Mucosa of descending colon (tissue), 3 donors: ENCODE data around the gene DAGLB. TPM values are rescaled to one million over a fixed set of nuclear protein-coding genes. Genes with fewer than 3 reads are reported as not detected.
"Not testable (repeated sequence)": the region's sequence is repeated elsewhere in the genome, so short reads cannot be mapped to it uniquely, and the experiment has no call there.

Experiments used
- ATAC-seq: fragments of 200-7000 bp; cut with Tn5 transposase; one replicate; pipeline ENCODE4 v1.9.1; 2020; ENCODE audit warnings: mild to moderate bottlenecking, moderate library complexity
- DNase-seq, 3 donors: peaks; one replicate each; pipeline ENCODE4 v3.0.0-alpha.2; 2020
- H3K36me3 ChIP-seq: fragments of 200-600 bp; one replicate; pipeline ENCODE4 v1.8.0; 2021; ENCODE audit warnings: low read depth, mild to moderate bottlenecking
- H3K4me1 ChIP-seq: fragments of 200-600 bp; one replicate; pipeline ENCODE4 v1.8.0; 2021; ENCODE audit warnings: low read depth, mild to moderate bottlenecking
- H3K4me3 ChIP-seq: fragments of 200-600 bp; one replicate; pipeline ENCODE4 v1.8.0; 2021; ENCODE audit warnings: mild to moderate bottlenecking
- H3K9me3 ChIP-seq: fragments of 200-600 bp; one replicate; pipeline ENCODE4 v1.8.0; 2021; ENCODE audit warnings: mild to moderate bottlenecking
- intact Hi-C, 2 donors: fragments of 100-400 bp; cut with DNase I in 1 of 2; cut with micrococcal nuclease in 1 of 2; formaldehyde crosslinking; loops; one replicate each; pipeline versions ENCODE4 v1.11.0 to v1.11.1; 2022; cut with DNase I, micrococcal nuclease
- total RNA-seq, 3 donors: library from RNA; stranded (reverse); fragmentation: NEBNext Ultra II Directional in 2 of 3; extraction: Animal tissue kit (Norgen Biotek cat#: 25700) in 2 of 3; gene quantifications; one replicate each; pipeline versions ENCODE4 v1.2.1 to v1.2.4, GENCODE V29; 2021 to 2023
- TF ChIP-seq, protein P1 (sequence below): fragments of 200-600 bp; IDR thresholded peaks from one replicate; pipeline ENCODE4 v1.8.0; 2022; ENCODE audit warnings: antibody characterized with exemption, mild to moderate bottlenecking
- donor health status: DM: no; HTN: no; CAD: no; lungs with moderate emphysema.
- donor health status: DM: no; HTN: no; CAD: no.
- donor health status: DM: no; HTN: yes; CAD: no.

The DAGLB gene
- total RNA-seq, 3 donors from 2014 or later = 18.4 to 25.4 (median 20.3) TPM

DNA sequence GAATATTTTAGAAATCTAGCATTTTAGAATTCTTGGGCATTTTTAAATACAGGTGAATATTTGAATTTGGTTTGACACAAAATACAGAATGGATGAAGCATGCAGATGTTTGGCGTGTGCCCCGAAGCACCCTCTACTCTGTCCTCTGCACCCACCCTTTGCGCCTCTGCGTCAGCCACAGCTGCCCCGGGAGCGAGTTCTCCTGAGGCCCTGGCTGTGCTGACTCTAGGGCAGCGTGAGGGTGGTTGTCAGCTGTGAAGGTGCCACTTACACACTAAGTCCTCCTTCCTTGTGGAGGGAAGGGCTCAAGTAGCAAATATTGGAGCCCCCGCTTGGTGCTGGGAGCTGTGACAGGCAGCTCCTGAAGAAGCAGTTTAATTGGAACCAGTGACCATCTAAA, 48.4 kb downstream of the DAGLB start:
- Histone ChIP-seq H3K9me3 (no peaks in the 10 kb centered on the region), H3K4me1 (peaks cover 9% of the 10 kb centered on the region), H3K4me3 (no peak overlapping the region), H3K36me3 (no peaks in the 10 kb centered on the region)
- TF ChIP-seq, protein P1, sequence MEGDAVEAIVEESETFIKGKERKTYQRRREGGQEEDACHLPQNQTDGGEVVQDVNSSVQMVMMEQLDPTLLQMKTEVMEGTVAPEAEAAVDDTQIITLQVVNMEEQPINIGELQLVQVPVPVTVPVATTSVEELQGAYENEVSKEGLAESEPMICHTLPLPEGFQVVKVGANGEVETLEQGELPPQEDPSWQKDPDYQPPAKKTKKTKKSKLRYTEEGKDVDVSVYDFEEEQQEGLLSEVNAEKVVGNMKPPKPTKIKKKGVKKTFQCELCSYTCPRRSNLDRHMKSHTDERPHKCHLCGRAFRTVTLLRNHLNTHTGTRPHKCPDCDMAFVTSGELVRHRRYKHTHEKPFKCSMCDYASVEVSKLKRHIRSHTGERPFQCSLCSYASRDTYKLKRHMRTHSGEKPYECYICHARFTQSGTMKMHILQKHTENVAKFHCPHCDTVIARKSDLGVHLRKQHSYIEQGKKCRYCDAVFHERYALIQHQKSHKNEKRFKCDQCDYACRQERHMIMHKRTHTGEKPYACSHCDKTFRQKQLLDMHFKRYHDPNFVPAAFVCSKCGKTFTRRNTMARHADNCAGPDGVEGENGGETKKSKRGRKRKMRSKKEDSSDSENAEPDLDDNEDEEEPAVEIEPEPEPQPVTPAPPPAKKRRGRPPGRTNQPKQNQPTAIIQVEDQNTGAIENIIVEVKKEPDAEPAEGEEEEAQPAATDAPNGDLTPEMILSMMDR = no peak
- DNase-seq (no peak), ATAC-seq (no peak)
- intact Hi-C loops = no loop called here

DNA sequence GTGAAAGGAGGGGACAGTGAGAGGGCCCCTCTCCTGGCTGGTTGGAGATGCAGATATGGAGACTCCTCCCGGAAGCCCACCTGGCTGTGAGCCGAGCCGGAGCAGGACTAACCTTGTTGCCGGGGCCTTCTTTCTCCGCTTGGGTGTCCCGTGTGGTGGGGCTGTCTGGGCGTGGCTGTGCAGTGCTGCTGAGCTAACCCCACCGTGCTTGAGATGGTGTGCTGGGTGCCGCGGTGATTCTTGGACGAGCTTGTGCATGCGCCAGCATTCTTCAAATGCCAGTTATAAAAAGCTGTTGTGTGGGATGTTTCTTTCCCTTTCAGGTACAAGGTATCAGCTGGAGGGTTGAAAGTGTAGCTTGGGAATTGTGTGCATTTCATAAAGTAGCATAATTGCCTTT, 48.8 kb downstream of the DAGLB start:
- DNase-seq (no peak), ATAC-seq (peak; percentile 64)
- no peaks in the 10 kb centered on the region for H3K36me3 ChIP-seq
- no peak overlapping the region for H3K4me3 ChIP-seq
- no peaks in the 10 kb centered on the region for H3K9me3 ChIP-seq
- TF ChIP-seq, protein P1 = no peak
- intact Hi-C loops = no loop called here
- peaks cover 13% of the 10 kb centered on the region for H3K4me1 ChIP-seq

DNA sequence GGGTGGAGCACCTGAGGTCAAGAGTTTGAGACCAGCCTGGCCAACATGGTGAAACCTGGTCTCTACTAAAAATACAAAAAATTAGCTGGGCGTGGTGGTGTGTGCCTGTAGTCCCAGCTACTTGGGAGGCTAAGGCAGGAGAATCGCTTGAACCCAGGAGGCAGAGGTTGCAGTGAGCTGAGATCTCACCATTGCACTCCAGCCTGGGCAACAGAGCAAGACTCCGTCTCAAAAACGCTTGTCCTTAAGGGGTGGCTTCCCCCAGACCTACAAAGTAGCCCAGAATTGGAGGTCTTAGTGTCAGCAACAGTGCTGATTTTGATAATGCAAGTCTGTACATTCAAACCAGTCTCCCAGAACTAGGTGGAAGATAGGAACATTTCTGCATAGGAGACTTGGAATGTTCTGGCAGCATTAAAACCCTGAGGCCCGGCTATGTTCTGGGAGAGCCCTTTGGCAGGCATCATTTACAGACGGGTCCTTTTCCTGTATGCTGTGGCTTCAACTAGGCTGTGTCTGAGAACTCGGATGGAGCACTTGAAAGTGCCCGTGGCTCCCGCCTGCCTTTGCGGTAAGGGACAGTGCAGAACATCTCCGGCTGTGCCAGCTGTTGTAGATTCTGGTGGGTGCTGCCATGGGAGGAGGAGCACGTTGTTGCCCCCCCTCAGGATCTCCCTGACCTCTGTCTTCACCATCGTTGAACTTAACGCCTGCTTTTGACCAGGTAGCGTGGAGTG, 49.8 kb downstream of the DAGLB start:
- H3K4me1 ChIP-seq = peaks cover 23% of the 10 kb centered on the region
- intact Hi-C loops, H3K9me3 ChIP-seq, H3K4me3 ChIP-seq, H3K36me3 ChIP-seq, DNase-seq, ATAC-seq: not testable (repeated sequence)

DNA sequence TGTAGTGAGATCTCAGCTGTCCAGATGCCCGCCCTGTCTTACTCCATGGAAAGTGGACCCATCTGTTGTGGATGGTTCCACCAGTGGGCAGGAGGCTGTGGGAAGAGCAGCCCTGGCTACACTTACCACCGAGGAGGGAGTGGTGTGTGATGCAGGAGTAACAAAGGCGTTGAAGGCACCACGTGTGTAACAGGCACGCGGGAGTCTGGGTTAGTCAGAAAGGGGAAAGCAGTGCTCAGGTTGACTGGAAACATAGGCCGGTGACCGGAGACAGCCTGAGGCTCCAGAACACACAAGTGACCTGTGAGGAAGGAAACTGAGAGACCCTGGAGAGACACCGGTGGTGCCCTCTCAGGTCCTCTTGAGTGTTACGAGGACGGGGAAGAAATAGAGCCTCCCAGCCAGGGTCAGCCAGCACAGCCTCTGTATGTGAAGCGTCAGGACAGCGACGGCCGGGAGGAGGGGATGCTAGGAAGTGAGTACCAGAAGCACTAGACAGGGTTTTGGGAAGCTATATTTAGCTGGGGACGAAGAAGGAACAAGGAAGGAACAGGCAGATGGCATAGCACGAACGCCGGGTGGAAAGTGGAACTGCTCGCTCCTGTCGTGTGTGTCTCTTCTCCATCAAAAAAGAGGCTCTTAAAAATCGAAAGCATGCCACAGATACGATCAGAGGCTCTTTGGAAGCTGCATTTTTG, 51.7 kb downstream of the DAGLB start:
- no peak for ATAC-seq
- Histone ChIP-seq H3K4me3 (no peak overlapping the region), H3K9me3 (no peaks in the 10 kb centered on the region), H3K36me3 (no peaks in the 10 kb centered on the region), H3K4me1 (peaks cover 37% of the 10 kb centered on the region)
- intact Hi-C loops = no loop called here
- no peak for DNase-seq
- TF ChIP-seq, protein P1 = no peak

DNA sequence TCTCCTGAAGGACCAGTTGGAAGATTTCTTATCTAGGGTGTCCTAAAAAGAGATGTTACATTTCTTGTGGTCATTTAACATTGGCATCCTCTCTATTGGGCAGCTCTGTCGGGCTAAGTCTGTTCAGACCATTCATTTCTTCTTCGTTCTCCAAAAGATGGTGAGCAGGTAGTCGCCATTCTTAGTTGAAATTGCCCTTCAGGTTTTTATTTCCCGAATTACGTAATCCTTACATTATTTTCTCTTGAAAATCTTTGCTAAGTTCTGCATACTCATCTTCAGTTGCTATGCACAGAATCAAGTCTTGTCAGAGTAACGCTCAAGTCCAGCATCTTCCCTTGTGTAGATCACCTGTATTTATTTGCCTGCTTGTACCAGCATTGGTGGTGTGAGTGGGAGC, 53.6 kb downstream of the DAGLB start:
- no peak for ATAC-seq
- no peaks in the 10 kb centered on the region for H3K36me3 ChIP-seq
- no peak for DNase-seq
- intact Hi-C loops = no loop called here
- H3K4me3 ChIP-seq = no peak overlapping the region
- no peaks in the 10 kb centered on the region for H3K9me3 ChIP-seq
- H3K4me1 ChIP-seq = peaks cover 42% of the 10 kb centered on the region
- TF ChIP-seq, protein P1 = no peak

DNA sequence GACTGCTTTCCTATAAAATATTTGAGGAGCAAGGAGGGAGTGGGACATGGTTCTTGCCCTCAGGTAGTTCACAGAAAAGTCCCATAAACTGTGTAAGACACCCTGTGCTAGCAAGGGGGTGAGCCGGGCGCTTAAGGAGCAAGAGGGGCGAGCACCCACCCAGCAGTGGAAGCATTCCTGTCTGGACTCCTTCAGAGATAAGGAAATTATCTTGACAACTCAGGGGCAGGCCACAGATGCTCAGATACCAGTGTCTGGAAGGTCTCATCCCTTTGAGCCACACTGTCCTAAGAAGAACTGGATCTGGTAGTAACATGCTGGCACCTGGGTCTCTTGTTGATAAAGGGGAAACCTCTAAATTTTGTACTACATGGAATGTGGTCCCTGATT, 54.1 kb downstream of the DAGLB start:
- TF ChIP-seq, protein P1 = no peak
- Histone ChIP-seq H3K9me3 (no peaks in the 10 kb centered on the region), H3K4me1 (peaks cover 42% of the 10 kb centered on the region), H3K4me3 (no peak overlapping the region), H3K36me3 (no peaks in the 10 kb centered on the region)
- intact Hi-C loops = no loop called here
- DNase-seq (no peak), ATAC-seq (no peak)
